ENCODE results near the gene ZMPSTE24. TPM values are rescaled to one million over a fixed set of nuclear protein-coding genes. Genes with fewer than 3 reads are reported as not detected.

Gene ZMPSTE24
- total and polyA plus RNA-seq, 2 of the 4 experiments (the other 2 are of a cell fraction) = 21.0 to 28.9 TPM

DNA sequence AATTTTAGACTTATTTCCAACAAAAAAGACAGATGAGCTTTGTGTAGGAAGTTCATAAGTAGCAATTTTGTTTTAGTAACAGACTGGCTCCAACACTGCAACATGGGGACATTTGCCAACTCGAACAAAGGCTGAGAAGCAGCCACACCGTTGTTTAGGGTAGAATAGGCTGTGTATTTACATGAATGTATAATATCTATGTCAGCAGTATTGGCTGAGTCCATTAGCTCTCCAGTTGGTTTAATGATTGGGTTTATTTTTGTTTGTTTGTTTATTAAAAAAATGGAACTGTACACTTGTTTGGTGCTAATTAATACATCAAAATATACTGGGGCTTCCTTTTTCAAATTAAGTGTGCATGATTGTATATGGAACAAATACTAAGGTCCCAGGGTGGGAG lies 17.6 kb upstream of the ZMPSTE24 start:
- ATAC-seq (ENCODE audit: low read depth) (no peak), DNase-seq (no peak)
- Histone ChIP-seq H3K27me3 (ENCODE audit: control insufficient read depth, insufficient read depth, low read length) (no peaks in the 10 kb centered on the region), H3K9ac (ENCODE audit: low read depth, low read length) (no peak overlapping the region), H3K56ac (ENCODE audit: extremely low read depth, insufficient read depth, low read length) (no peak overlapping the region), H3K18ac (ENCODE audit: low read depth, low read length) (no peak overlapping the region), H3K23ac (ENCODE audit: low read depth, low read length) (no peak overlapping the region), H2BK15ac (ENCODE audit: low read depth, low read length) (no peak overlapping the region), H3K9me1 (ENCODE audit: insufficient read depth, low read length) (no peaks in the 10 kb centered on the region; the same call in 1 of the 2 replicates), H3K79me1 (ENCODE audit: low read depth in 1 of 2, low read length in 2 of 2) (peaks cover 17 to 43% of the 10 kb centered on the region in 2 experiments), H3K4me3 (ENCODE audit: insufficient read depth, low read depth, low read length) (no peak overlapping the region), H2BK5ac (ENCODE audit: low read depth, low read length, poor library complexity, severe bottlenecking) (no peak overlapping the region), H3K36me3 (ENCODE audit: control insufficient read depth, insufficient read depth, low read length) (peaks cover 15% of the 10 kb centered on the region), H4K20me1 (ENCODE audit: insufficient read depth, low read length) (no peaks in the 10 kb centered on the region), H4K8ac (ENCODE audit: low read depth in 2 of 2, low read length in 2 of 2) (no peak overlapping the region), H3K4me1 (ENCODE audit: control insufficient read depth, insufficient read depth, low read length) (peaks cover 3% of the 10 kb centered on the region; the same call in 1 of the 2 replicates), H2AFZ (replicated peaks; ENCODE audit: low read length, poor library complexity) (no peak overlapping the region), H3K4me2 (ENCODE audit: low read depth, low read length) (no peak overlapping the region), H2BK120ac (ENCODE audit: low read depth, low read length) (no peak overlapping the region), H3K9me3 (ENCODE audit: control insufficient read depth, insufficient read depth, low read length) (no peaks in the 10 kb centered on the region), H4K5ac (ENCODE audit: low read depth, low read length) (no peak overlapping the region), H3K14ac (replicated peaks; ENCODE audit: low read depth, low read length) (no peak overlapping the region), H3K27ac (ENCODE audit: insufficient read depth, low read length) (no peak overlapping the region), H4K91ac (ENCODE audit: insufficient read depth, low read depth, low read length) (no peak overlapping the region), H2AK5ac (ENCODE audit: low read depth, low read length) (no peak overlapping the region), H3K4ac (ENCODE audit: low read depth, low read length) (no peak overlapping the region), H2AK9ac (replicated peaks; ENCODE audit: low read depth, low read length, poor library complexity) (no peak overlapping the region), H2BK20ac (ENCODE audit: low read depth, low read length) (no peak overlapping the region)
- BruUV-seq (replicated peaks) = no TSS peak
- no peak for TF ChIP-seq POLR2A (IDR thresholded peaks at IDR 0.05; ENCODE audit: low read depth, low read length)
- TF ChIP-seq MAFK (IDR thresholded peaks at IDR 0.05; ENCODE audit: low read depth, low read length) = peak; percentile 60
- TF ChIP-seq RAD21 (IDR thresholded peaks at IDR 0.05; ENCODE audit: low read length) = no peak
- dilution Hi-C loops (cut with HindIII; ENCODE audit: low sequenced_read_pairs, unreplicated experiment) (no loop called here), intact Hi-C loops (cut with micrococcal nuclease) (loop anchor here (2.0 kb wide), 1 partner anchor 16 kb away; no protein-coding TSS in a partner anchor), in situ Hi-C loops (cut with MboI; ENCODE audit: low sequenced_read_pairs) (no loop called here)
- CTCF ChIA-PET = interaction anchor here (0.5 to 1.2 kb wide), 3 partner anchors 26 to 1564 kb away, joined by 3 to 5 read pairs (median 3); partner anchors contain the start of gene RLF
- 100% methylated on average over 1 of the region's 2 CpGs; no CpG with 5 or more reads in 1 of the 2 experiments for WGBS, 2 experiments (ENCODE audit: extremely low coverage in 2 of 2, insufficient read length in 1 of 2)
- POLR2A ChIA-PET (ENCODE audit: unreplicated experiment) = no interaction called here
